Osteoblast (primary cell): ENCODE measurements around the gene KLHL29. TPM values are rescaled to one million over a fixed set of nuclear protein-coding genes. Genes with fewer than 3 reads are reported as not detected.

Experiments
- DNase-seq: peaks from one replicate; pipeline ENCODE4 v3.0.0; 2011; ENCODE audit warnings: low spot score, mixed read lengths; ENCODE audit not compliant: insufficient read length; ENCODE audit errors: missing footprints
- H2AFZ ChIP-seq: 2 replicates; pipeline ENCODE4 v1.6.0; 2011; ENCODE audit warnings: mild to moderate bottlenecking, low read length
- H3K27ac ChIP-seq: 2 replicates; pipeline ENCODE4 v1.5.1; 2011; ENCODE audit warnings: mild to moderate bottlenecking, low read depth, low read length, moderate library complexity
- H3K27me3 ChIP-seq: 2 replicates; pipeline ENCODE4 v1.6.0; 2012; ENCODE audit warnings: mild to moderate bottlenecking, control low read depth, inconsistent platforms, low read length, moderate library complexity; ENCODE audit not compliant: insufficient read depth
- H3K36me3 ChIP-seq: 2 replicates; pipeline ENCODE4 v1.5.1; 2011; ENCODE audit warnings: mild to moderate bottlenecking, low read length, control low read depth, moderate library complexity; ENCODE audit not compliant: insufficient read depth
- H3K4me1 ChIP-seq: 2 replicates; pipeline ENCODE4 v1.5.1; 2011; ENCODE audit warnings: mild to moderate bottlenecking, low read length, control low read depth, moderate library complexity; ENCODE audit not compliant: insufficient read depth
- H3K4me2 ChIP-seq: 2 replicates; pipeline ENCODE4 v1.6.0; 2011; ENCODE audit warnings: mild to moderate bottlenecking, low read length; ENCODE audit not compliant: insufficient read depth
- H3K4me3 ChIP-seq: fragments of 200-600 bp; sonication (generic); 3 replicates; pipeline ENCODE4 v1.5.1; 2012; ENCODE audit warnings: mild to moderate bottlenecking, low read length, inconsistent platforms; ENCODE audit not compliant: insufficient read depth
- H3K79me2 ChIP-seq: 2 replicates; pipeline ENCODE4 v1.6.0; 2012; ENCODE audit warnings: mild to moderate bottlenecking, low read length, control low read depth, inconsistent platforms; ENCODE audit not compliant: insufficient read depth
- H3K9me3 ChIP-seq: 2 replicates; pipeline ENCODE4 v1.5.1; 2011; ENCODE audit warnings: low read depth, low read length, control low read depth
- H4K20me1 ChIP-seq: 2 replicates; pipeline ENCODE4 v1.6.0; 2012; ENCODE audit warnings: mild to moderate bottlenecking, low read length, control low read depth; ENCODE audit not compliant: insufficient read depth
- CTCF ChIP-seq: IDR thresholded peaks from 2 replicates; pipeline ENCODE4 v1.5.1; 2011; ENCODE audit warnings: mild to moderate bottlenecking, low read depth, low read length, moderate library complexity; ENCODE audit errors: extremely low read depth
- total RNA-seq: library from RNA; depleted of rRNA; stranded (reverse); fragments of >200 nt; gene quantifications from 2 replicates; pipeline ENCODE4 v1.2.3, GENCODE V29; 2012

KLHL29 gene
- total RNA-seq, 1 donor: 3.3 TPM

GRCh38 chr2:23682481-23682880 is 297.5 kb downstream of the KLHL29 start:
- H3K4me2 ChIP-seq: no peak overlapping the region
- no peak overlapping the region for H2AFZ ChIP-seq
- peaks cover 3% of the 10 kb centered on the region for H3K9me3 ChIP-seq
- no peaks in the 10 kb centered on the region for H3K4me1 ChIP-seq
- no peak for TF ChIP-seq CTCF
- DNase-seq: no peak
- H3K27me3 ChIP-seq: no peaks in the 10 kb centered on the region
- H3K27ac ChIP-seq: no peak overlapping the region
- no peaks in the 10 kb centered on the region for H3K36me3 ChIP-seq
- H3K79me2 ChIP-seq: no peaks in the 10 kb centered on the region
- H3K4me3 ChIP-seq: no peak overlapping the region
- no peaks in the 10 kb centered on the region for H4K20me1 ChIP-seq

- H3K27ac ChIP-seq: no peak overlapping the region
- H3K4me3 ChIP-seq: no peak overlapping the region
- no peaks in the 10 kb centered on the region for H3K27me3 ChIP-seq
- H3K9me3 ChIP-seq: peaks cover 3% of the 10 kb centered on the region
- H2AFZ ChIP-seq: no peak overlapping the region
- no peak overlapping the region for H3K4me2 ChIP-seq
- H3K4me1 ChIP-seq: no peaks in the 10 kb centered on the region
- no peak for TF ChIP-seq CTCF
- H3K79me2 ChIP-seq: no peaks in the 10 kb centered on the region
- no peaks in the 10 kb centered on the region for H3K36me3 ChIP-seq
- no peak for DNase-seq
- H4K20me1 ChIP-seq: no peaks in the 10 kb centered on the region
These were observed 298.0 kb downstream of the KLHL29 start for GRCh38 chr2:23683001-23683400.

GRCh38 chr2:23684395-23685176 is 299.6 kb downstream of the KLHL29 start:
- H3K79me2 ChIP-seq: no peaks in the 10 kb centered on the region
- no peak for TF ChIP-seq CTCF
- no peak overlapping the region for H3K4me3 ChIP-seq
- H3K4me1 ChIP-seq: no peaks in the 10 kb centered on the region
- H3K9me3 ChIP-seq: no peaks in the 10 kb centered on the region
- no peak for DNase-seq
- H3K36me3 ChIP-seq: no peaks in the 10 kb centered on the region
- no peak overlapping the region for H3K4me2 ChIP-seq
- no peak overlapping the region for H2AFZ ChIP-seq
- H3K27ac ChIP-seq: no peak overlapping the region
- no peaks in the 10 kb centered on the region for H3K27me3 ChIP-seq
- no peaks in the 10 kb centered on the region for H4K20me1 ChIP-seq

GRCh38 chr2:23685181-23685580 is 300.2 kb downstream of the KLHL29 start:
- H3K27ac ChIP-seq: no peak overlapping the region
- no peaks in the 10 kb centered on the region for H3K79me2 ChIP-seq
- H3K9me3 ChIP-seq: no peaks in the 10 kb centered on the region
- H3K36me3 ChIP-seq: no peaks in the 10 kb centered on the region
- H4K20me1 ChIP-seq: no peaks in the 10 kb centered on the region
- H3K4me2 ChIP-seq: no peak overlapping the region
- no peaks in the 10 kb centered on the region for H3K4me1 ChIP-seq
- TF ChIP-seq CTCF: no peak
- no peak overlapping the region for H2AFZ ChIP-seq
- no peak overlapping the region for H3K4me3 ChIP-seq
- H3K27me3 ChIP-seq: no peaks in the 10 kb centered on the region
- no peak for DNase-seq
